GM18873 (cell line): ENCODE results near the gene GIPC3.

ENCODE experiments used
- ATAC-seq: cut with Tn5 transposase; IDR thresholded peaks from one replicate; pipeline ENCODE4 v1.9.1; 2021; ENCODE audit warnings: mild to moderate bottlenecking, moderate library complexity, moderate number of reproducible peaks; ENCODE audit not compliant: unreplicated experiment, low FRiP score

Gene GIPC3

DNA sequence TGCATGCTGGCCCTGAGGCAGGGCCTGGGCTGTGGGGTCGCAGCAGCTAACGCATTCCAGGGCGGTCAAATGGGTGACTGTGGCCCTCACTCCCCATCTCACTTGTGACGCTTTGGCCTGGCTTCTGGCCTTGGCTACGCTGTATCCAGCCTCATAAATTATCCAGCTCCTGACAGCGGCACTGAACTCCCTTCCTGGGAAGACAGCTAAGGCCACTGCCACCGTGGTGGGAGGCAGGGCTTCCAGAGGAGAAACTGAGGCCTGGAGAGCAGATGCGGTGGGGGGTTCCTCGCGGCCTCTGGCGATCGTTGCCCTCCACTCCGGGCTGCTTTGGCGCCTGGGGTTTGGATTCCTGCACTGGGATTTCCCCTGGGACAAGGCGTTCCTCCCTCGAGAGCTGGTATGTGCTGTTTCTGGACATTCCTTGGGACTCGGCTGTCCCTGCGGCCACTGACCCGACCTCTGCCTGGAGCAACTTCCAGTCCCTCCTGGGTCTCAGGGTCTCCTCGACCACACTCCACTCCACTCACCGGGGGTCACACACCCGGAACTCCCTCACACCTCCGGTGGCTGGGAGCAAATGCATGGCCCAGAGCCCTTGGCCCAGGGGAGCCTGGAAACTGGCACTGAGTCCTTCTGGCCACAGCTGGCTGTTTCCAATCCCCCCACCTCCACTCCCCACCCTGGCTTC, 18.0 kb downstream of the GIPC3 start:
- ATAC-seq, result no peak

DNA sequence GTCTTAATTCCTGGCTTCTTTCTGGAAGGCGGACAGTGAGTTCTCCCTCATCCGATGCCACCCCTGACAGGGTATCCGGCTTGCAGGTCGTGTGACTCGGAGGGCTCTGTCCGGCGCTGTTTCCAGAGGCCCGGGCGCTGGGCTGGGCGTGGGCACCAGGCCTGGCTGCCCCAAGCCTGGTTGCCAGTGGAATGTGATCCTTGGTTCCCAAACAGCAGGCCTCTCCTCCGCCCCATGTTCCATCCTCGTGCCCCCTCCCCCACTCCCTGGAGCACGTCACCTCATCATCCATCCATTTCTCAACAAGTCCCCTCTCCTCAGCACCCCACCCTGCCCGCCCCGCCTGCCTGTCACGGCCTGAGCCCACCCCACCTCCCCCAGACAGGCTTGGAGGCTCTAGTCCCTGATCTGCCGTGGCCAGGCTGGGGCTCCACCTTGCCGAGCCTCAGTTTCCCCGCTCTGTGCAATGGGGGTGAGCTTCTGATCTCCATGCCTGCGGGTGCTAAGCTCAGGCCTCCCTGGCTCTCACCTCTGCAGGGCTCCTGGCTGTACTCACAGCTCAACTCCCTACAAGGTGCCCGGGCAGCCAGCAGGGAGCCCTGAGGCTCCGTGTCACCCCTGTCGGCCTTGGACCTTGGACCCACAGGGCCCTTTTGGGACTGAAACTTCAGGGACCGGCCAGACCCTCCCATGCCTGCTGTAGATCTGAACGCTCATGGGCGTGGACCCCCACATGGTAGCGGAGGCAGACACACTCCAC, 19.1 kb downstream of the GIPC3 start:
- ATAC-seq, result no peak

GRCh38 chr19:3604987-3605343, 19.7 kb downstream of the GIPC3 start:
- ATAC-seq, result no peak

DNA sequence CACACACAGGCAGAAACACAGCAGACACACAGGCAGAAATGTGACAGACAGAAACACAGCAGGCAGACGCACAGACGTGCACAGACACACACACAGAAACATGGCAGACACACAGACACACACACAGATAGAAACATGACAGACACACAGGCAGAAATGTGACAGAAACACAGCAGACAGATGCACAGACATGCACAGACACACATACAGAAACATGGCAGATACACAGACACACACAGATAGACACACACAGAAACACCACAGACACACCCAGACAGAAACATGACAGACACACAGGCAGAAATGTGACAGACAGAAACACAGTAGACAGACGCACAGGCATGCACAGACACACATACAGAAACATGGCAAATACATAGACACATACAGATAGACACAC, 20.1 kb downstream of the GIPC3 start:
- no peak for ATAC-seq

DNA sequence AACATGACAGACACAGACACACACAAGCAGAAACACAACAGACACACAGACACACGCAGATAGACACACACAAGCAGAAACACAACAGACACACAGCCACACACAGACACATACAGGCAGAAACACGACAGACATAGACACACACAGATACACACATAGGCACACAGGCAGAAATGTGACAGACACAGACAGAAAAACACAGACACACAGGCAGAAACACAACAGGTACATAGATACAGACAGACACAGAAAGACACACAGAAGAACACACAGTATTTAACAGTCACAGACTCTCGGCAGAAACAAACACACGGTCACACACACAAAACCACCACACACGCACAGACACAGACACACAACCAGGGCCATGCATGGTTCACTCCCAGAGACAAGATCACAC, 20.5 kb downstream of the GIPC3 start:
- no peak for ATAC-seq

- no peak for ATAC-seq
Observed at GRCh38 chr19:3606174-3606689, 21.0 kb downstream of the GIPC3 start.

GRCh38 chr19:3606690-3607289, 21.5 kb downstream of the GIPC3 start, which contains the start of gene TBXA2R:
Gene TBXA2R, minus strand, starts transcription at chr19:3606875. Its CDS starts 6,241 bp downstream, at chr19:3600634.
- no peak for ATAC-seq

GRCh38 chr19:3607303-3608078, 22.2 kb downstream of the GIPC3 start:
- no peak for ATAC-seq

DNA sequence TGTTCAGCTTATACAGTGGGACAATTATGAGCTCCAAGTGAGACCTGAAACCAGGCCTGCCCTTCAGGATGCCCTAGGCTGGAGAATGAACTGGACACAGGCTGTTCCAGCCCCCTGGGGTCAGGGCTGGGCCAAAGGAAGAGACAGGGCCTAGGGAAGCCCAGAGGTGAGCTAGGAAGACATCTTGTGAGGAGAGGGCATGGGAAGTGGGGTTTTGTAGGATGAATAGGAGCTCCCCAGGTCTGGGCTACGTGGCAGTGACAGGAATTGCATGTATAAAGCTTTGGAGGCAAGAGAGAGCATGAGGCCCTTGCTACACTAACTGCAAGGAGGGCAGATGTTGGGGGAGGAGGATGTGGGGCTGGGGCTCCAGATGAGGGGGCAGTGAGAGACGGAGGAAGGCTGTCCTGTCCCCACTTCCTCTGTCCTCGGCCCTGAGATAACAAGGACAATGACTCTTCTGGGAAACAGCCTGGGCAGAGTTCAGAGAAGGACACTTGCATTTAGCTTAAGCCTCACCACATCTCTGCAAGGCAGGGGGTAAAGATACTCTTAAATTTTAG, 22.9 kb downstream of the GIPC3 start:
- ATAC-seq, result no peak

GRCh38 chr19:3608750-3609322, 23.6 kb downstream of the GIPC3 start:
- no peak for ATAC-seq

DNA sequence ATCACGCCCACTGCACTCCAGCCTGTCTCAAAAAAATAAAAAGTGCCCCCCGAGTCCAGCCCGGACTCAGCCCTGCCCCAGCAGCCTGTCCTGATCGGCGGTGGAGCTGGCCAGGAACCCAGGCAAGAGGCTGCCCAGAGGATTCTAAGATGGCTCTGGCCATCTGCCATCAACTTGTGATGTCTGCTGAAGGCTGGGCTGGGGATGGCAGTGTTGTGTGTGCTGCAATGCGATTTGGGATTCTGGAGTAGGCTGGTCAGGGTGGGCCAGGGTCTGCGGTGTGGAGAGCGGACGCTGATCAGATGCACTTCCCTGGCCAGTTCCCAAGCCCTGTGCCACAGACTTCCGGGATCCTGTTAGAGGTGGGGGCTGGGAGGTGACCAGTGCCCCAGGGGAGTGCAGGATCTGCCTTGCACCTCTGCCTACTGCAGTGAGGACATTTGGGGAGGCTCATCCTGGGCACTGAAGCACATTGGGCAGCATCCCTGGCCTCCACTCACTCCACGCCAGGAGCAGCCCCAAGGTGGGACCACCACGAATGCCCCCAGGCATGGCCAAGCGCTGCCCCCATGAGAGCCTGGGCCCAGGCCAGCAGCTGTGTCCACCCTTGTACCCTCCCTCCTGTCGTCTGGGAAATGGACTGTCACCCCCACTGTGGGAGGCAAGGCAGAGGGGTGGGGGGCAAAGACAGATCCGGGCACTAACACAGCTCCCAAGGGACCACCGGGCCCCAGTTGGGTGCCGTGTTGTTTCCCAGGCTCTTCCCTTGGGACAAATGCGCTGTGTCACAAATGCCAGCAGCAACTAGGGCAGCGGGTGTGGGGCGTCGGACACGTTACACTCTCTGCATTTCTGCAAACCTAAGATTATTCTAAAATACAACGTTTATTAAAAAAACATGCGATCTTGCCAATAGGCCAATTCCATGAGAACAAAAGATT, 24.8 kb downstream of the GIPC3 start:
- ATAC-seq, result no peak

- ATAC-seq, result no peak
Observed at GRCh38 chr19:3610745-3611717, 25.8 kb downstream of the GIPC3 start.

DNA sequence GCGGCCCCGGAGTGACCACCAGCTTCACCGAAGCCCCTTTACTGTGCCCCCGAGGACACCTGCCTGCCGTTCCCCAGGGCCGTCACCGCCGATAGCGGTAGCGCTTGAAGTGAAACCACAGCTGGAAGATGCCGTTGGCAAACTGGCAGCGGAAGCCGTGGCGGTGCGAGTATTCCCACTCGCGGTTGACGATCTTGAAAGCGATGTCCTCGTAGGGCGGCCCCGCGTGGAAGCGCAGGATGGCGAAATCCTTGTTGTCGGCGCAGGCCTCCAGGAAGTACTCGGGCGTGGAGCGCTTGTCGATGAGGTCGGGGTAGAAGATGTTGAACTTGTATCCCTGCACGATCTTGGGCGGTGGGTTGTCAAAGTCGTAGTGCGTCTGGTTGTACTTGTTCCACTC, 26.6 kb downstream of the GIPC3 start:
- no peak for ATAC-seq

GRCh38 chr19:3612330-3612729, 27.1 kb downstream of the GIPC3 start:
- no peak for ATAC-seq

DNA sequence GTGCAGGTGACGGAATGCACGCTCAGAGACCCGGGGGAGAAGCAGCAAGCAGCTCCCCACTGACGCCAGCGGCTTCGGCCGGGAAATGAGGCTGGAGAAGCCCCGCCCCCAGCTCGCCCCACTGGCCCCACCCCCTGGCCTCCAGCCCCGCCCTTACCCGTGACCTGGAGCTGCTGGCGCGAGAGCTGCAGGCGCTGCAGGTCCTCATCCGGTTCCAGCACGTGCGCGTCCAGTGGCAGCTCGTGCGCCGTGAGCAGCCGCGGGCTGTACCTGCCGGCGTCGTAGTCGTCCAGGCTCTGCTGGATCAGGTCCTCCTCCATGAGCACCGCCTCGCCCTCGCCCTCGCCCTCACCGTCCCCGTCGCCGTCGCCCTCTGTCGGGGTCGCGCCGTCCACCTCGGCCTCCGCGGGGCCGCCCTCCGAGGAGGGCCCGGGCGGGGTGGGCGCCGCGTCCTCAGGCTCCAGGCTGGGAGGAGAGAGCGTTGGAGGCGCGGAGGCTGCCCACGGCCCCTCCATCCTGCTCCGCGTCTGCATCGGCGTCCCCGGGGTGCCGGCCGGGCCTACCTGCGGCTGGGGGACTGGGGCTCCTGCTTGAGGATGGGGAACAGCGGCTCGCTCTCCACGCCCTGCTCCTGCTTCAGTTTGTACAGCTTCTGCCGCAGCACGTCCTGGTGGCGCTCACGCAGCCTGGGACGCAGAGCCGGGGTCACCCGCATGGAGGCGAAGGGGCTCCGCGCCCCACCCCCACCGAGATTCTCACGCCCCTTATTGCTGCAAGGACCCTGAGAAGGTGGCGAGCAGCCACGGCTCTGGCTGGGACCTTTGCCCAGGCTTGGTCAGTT, 27.8 kb downstream of the GIPC3 start:
- ATAC-seq, result no peak

DNA sequence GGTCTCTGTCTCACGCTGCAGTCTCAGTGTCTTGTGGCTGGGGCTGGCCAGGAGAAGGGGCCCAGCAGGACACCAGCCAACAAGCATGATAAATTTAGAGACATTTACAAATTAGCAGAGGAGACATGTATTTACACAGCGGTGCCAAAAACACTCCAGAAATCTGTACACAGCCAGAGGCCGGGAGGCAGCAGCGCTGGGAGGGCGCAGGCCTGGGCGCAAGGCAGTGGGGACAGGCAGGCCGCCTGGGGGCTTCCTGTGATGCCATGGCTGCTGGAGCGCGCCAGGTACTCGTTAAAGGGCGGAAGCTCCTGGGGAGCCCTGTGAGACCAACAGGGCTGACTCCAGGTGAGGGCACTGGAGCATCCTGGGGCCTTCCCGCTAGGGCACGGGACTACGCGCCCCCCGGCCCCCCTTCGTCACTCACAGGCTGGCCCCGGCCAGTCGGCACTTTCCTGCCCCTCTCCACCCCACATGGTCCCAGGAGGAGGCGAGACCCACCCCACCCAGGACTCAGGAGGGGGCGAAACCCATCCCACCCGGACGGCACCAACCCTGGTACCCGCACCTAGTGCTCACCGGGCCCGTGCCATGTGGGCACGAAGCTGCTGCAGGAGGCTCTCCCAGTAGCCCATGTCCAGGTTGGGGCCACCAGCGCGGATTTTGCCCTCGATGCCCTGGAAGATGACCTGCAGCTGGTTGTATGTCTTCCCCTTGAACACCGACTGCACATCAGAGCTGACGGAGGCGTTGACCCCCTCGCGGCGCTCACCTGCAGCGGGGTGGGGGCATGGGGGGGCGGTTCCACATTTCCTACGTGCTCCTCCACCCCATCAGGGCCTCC, 28.8 kb downstream of the GIPC3 start:
- ATAC-seq, result no peak
